HEK293T (cell line): ENCODE measurements around the gene CACHD1.

Experiments used
- CTCF ChIA-PET: fragments of 350-600 bp; formaldehyde crosslinking; extraction: SDS; loops from one replicate; lab custom pipeline; 2021; ENCODE audit warnings: antibody characterized with exemption, inconsistent platforms; lab: Yijun Ruan, JAX
- POLR2A ChIA-PET: fragments of 350-600 bp; formaldehyde crosslinking; extraction: SDS; loops from one replicate; lab custom pipeline; 2020; ENCODE audit warnings: antibody characterized with exemption, inconsistent platforms; lab: Yijun Ruan, JAX
- DNase-seq: peaks from one replicate; pipeline ENCODE4 v3.0.0; 2012; ENCODE audit warnings: mixed read lengths; ENCODE audit errors: extremely low spot score
- ARNT ChIP-seq: fragments of 450-650 bp; IDR thresholded peaks from 2 replicates; pipeline ENCODE4 v1.6.1; 2017; ENCODE audit warnings: mild to moderate bottlenecking
- BHLHE40 ChIP-seq: fragments of 450-650 bp; IDR thresholded peaks from 2 replicates; pipeline ENCODE4 v1.6.1; 2016; ENCODE audit warnings: mild to moderate bottlenecking, moderate library complexity, borderline replicate concordance
- CTBP1 ChIP-seq: fragments of 450-650 bp; IDR thresholded peaks from 2 replicates; pipeline ENCODE4 v1.6.1; 2016; ENCODE audit warnings: borderline replicate concordance
- ELF4 ChIP-seq: fragments of 450-650 bp; IDR thresholded peaks from 2 replicates; pipeline ENCODE4 v1.6.1; 2017; ENCODE audit warnings: antibody characterized with exemption
- FOXA1 ChIP-seq: fragments of 450-650 bp; IDR thresholded peaks from 2 replicates; pipeline ENCODE4 v1.6.1; 2016; ENCODE audit warnings: mild to moderate bottlenecking
- FOXK2 ChIP-seq: fragments of 450-650 bp; IDR thresholded peaks from 2 replicates; pipeline ENCODE4 v1.6.1; 2016; ENCODE audit warnings: mild to moderate bottlenecking
- FOXM1 ChIP-seq: fragments of 450-650 bp; IDR thresholded peaks from 2 replicates; pipeline ENCODE4 v1.6.1; 2017; ENCODE audit warnings: mild to moderate bottlenecking, borderline replicate concordance
- HDGF ChIP-seq: fragments of 450-650 bp; IDR thresholded peaks from 2 replicates; pipeline ENCODE4 v1.6.1; 2017; ENCODE audit warnings: antibody characterized with exemption, borderline replicate concordance
- L3MBTL2 ChIP-seq: fragments of 450-650 bp; conservative IDR thresholded peaks from 2 replicates; pipeline ENCODE4 v1.6.1; 2016; ENCODE audit warnings: mild to moderate bottlenecking
- LEF1 ChIP-seq: fragments of 450-650 bp; IDR thresholded peaks from 2 replicates; pipeline ENCODE4 v1.6.1; 2017; ENCODE audit warnings: mild to moderate bottlenecking, borderline replicate concordance
- NFRKB ChIP-seq: fragments of 450-650 bp; IDR thresholded peaks from 2 replicates; pipeline ENCODE4 v1.6.1; 2016; ENCODE audit warnings: mild to moderate bottlenecking, moderate library complexity
- SP1 ChIP-seq: fragments of 450-650 bp; IDR thresholded peaks from 2 replicates; pipeline ENCODE4 v1.6.1; 2017
- SUZ12 ChIP-seq: fragments of 450-650 bp; IDR thresholded peaks from 2 replicates; pipeline ENCODE4 v1.6.1; 2016; ENCODE audit warnings: mild to moderate bottlenecking
- TARDBP ChIP-seq: fragments of 450-650 bp; IDR thresholded peaks from 2 replicates; pipeline ENCODE4 v1.6.1; 2016
- ZNF384 ChIP-seq: fragments of 450-650 bp; IDR thresholded peaks from 2 replicates; pipeline ENCODE4 v1.6.1; 2016
- TF ChIP-seq, protein P1 (sequence below): fragments of 450-650 bp; IDR thresholded peaks from 2 replicates; pipeline ENCODE4 v1.6.1; 2016

The CACHD1 gene

DNA sequence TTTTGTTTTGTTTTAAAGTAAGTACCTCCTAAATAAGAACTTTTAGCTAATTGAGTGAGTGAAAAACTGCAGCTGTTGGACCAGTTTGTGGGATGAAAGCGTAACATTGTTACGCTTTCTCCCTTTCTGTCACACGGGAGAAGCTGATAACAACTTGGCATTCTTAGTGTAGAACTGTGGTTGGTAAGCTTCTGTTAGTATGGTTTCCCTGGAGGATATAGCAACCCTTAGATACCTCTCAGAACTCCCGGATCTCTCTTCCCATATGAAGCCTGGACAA is 98.2 kb downstream of the CACHD1 start:
- CTCF ChIA-PET, result no interaction called here

DNA sequence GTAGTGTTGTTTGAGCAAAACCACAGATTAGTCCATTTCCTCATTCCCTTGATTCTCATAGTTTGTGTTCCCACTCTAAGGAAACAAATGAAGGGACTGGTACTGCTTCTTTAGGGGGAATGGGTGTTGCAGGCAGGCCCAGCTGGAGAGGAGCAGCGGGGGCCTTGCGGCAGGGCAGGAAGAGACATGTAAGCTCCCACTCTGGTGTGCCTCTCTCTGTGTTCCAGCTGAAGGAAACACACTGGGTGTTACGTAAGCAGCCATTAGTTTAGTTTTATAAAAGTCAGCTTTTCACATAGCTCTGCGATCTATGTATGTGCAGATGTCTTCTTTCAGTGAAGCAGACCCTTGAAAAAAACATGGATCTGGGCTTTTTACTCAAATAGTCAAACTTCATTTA is 99.5 kb downstream of the CACHD1 start:
- no peak for DNase-seq
- CTCF ChIA-PET, result no interaction called here
- POLR2A ChIA-PET, result no interaction called here

More for the DNA sequence above, 98.2 kb downstream of the CACHD1 start:
- POLR2A ChIA-PET, result no interaction called here
- TF ChIP-seq FOXK2 (no peak), BHLHE40 (no peak), NFRKB (no peak), CTBP1 (no peak)
- DNase-seq, result no peak

DNA sequence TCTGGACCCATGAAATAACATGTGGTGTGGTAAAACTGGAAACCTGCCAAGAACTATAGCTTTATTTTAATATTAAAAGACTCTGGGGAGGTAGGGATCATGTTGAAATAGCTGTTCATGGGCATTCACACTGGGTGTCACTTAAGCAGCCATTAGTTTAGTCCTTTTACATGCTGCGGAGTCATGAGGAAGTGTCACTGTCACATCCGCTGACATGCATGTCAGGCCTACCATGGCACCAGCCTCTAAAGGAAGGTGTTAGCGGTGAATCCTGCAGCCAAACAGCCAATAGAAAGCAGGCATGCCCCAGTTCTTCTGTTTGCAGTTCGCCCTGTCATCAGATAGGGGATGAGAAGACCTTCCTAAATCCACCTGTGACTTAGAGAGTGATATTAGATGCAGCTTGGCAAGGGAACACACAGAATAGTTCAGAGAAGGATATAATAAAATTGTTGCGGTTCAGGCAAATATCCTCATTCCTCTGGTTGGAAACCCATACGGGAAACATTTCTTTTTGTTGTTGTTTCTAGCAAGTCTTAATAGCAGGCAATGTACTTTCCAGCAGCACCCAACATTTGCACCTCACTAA is 100.4 kb downstream of the CACHD1 start:
- no peak for DNase-seq

More for the DNA sequence above, 99.5 kb downstream of the CACHD1 start:
- TF ChIP-seq ELF4, result no peak
- no peak for TF ChIP-seq TARDBP
- no peak for TF ChIP-seq BHLHE40
- TF ChIP-seq FOXA1, result no peak
- no peak for TF ChIP-seq L3MBTL2
- no peak for TF ChIP-seq LEF1
- no peak for TF ChIP-seq FOXM1
- TF ChIP-seq FOXK2, result no peak
- TF ChIP-seq ZNF384, result no peak
- TF ChIP-seq, protein P1, sequence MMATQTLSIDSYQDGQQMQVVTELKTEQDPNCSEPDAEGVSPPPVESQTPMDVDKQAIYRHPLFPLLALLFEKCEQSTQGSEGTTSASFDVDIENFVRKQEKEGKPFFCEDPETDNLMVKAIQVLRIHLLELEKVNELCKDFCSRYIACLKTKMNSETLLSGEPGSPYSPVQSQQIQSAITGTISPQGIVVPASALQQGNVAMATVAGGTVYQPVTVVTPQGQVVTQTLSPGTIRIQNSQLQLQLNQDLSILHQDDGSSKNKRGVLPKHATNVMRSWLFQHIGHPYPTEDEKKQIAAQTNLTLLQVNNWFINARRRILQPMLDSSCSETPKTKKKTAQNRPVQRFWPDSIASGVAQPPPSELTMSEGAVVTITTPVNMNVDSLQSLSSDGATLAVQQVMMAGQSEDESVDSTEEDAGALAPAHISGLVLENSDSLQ, result no peak
- no peak for TF ChIP-seq SP1
- TF ChIP-seq SUZ12, result no peak
- TF ChIP-seq CTBP1, result no peak
- no peak for TF ChIP-seq HDGF
- no peak for TF ChIP-seq ARNT
- no peak for TF ChIP-seq NFRKB

DNA sequence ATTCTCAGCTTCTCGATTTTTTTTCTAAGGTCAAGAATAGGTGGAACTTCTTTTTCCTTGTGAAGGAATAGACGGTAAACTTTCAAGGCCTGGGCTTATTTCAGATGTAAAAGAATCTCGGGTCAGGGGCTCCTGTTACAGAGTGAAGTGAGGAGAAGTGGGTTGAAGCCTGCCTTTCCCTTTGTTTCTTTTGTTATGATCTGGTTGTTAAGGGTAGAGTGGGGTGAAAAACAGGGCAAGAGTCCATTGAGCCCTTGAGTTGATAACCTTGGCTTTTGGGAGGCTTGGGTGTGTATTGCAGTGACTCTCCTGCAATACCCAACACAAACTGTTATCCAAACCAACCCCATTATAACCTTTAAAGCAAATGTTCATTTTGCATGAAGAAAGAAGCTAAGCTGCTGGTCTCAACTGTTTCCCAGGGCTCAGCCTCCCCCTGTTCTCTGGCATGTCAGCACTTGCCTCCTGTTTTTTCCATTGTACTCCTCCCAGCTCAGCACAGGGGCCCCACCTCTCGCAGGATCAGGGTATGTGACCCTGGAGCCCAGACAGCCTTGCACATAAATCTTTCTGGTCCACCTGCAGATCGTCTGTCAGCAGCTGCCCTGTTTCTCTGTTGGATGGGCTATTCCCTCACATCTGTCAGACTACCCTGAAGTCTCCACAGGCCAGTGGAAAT is 102.4 kb downstream of the CACHD1 start:
- DNase-seq, result no peak
- ChIA-PET POLR2A (no interaction called here), CTCF (interaction anchor here (1.0 to 1.4 kb wide), 2 partner anchors 19 to 93 kb away, joined by 3 read pairs; no protein-coding TSS in a partner anchor)
- TF ChIP-seq ELF4 (no peak), SP1 (no peak)
- TF ChIP-seq, protein P1, result peak; percentile 87

More for the DNA sequence above, 100.4 kb downstream of the CACHD1 start:
- TF ChIP-seq SUZ12 (no peak), BHLHE40 (no peak), NFRKB (no peak), ARNT (no peak), ZNF384 (no peak), ELF4 (no peak), SP1 (no peak), FOXK2 (no peak), TARDBP (no peak), HDGF (no peak), FOXM1 (no peak), L3MBTL2 (no peak), CTBP1 (no peak), FOXA1 (no peak), LEF1 (no peak)
- TF ChIP-seq, protein P1, result no peak
- POLR2A ChIA-PET, result no interaction called here
- CTCF ChIA-PET, result no interaction called here

DNA sequence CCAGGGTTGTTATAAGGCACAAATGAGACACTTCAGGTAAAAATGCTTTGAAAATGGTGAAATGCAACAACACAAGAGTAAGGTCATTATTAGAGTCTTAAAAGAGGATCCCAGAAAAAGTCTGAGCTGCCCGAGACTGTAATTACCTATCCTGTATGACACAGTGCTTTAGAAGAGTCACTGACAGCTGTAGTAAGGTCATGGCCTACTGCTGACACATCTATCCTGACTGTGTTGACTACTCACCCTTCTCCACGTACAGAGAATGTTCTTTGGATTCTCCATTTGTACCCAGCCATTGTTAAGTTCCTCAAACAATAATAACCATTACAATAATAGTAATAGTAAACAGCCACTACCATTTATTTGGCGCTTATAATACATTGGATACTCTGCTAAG is 104.4 kb downstream of the CACHD1 start:
- ChIA-PET POLR2A (no interaction called here), CTCF (interaction anchor here (0.6 kb wide), 1 partner anchor 10 kb away, joined by 3 read pairs; no protein-coding TSS in a partner anchor)
- no peak for DNase-seq
- TF ChIP-seq TARDBP (no peak), SUZ12 (no peak), ZNF384 (no peak), BHLHE40 (no peak), L3MBTL2 (no peak), HDGF (no peak), ARNT (no peak), CTBP1 (no peak), SP1 (no peak), FOXK2 (no peak), FOXA1 (no peak), FOXM1 (no peak), NFRKB (no peak), ELF4 (no peak)
- TF ChIP-seq, protein P1, result no peak
